Measurements from ENCODE around the gene C19orf53.
"Not testable (repeated sequence)": the region's sequence is repeated elsewhere in the genome, so short reads cannot be mapped to it uniquely, and the experiment has no call there.

Gene C19orf53

GRCh38 chr19:13774217-13775191 lies at the start of gene C19orf53:
Gene C19orf53 (plus strand): TSS chr19:13774456. CDS start chr19:13774478, 22 bp downstream.
- FAIRE-seq, result peak; percentile 92
- peak; percentile 90 for DNase-seq (ENCODE audit: extremely low spot score, insufficient read length, low read depth)

GRCh38 chr19:13726323-13726722 lies 47.9 kb upstream of the C19orf53 start:
- FAIRE-seq (no peak), DNase-seq (ENCODE audit: extremely low spot score, insufficient read length, low read depth) (no peak)

- no peak for FAIRE-seq
Measured at GRCh38 chr19:13727798-13728197, 46.5 kb upstream of the C19orf53 start.

GRCh38 chr19:13729859-13730258 lies 44.4 kb upstream of the C19orf53 start:
- DNase-seq (ENCODE audit: extremely low spot score, insufficient read length, low read depth) (no peak), FAIRE-seq (no peak)

More at GRCh38 chr19:13727798-13728197, 46.5 kb upstream of the C19orf53 start:
- DNase-seq (ENCODE audit: extremely low spot score, insufficient read length, low read depth), result no peak

GRCh38 chr19:13731147-13731964 lies 42.9 kb upstream of the C19orf53 start:
- DNase-seq (ENCODE audit: extremely low spot score, insufficient read length, low read depth), result peak; percentile 95
- peak; percentile 91 for FAIRE-seq

- DNase-seq (ENCODE audit: extremely low spot score, insufficient read length, low read depth) (no peak), FAIRE-seq (no peak)
Measured at GRCh38 chr19:13732337-13732736, 41.9 kb upstream of the C19orf53 start.

DNA sequence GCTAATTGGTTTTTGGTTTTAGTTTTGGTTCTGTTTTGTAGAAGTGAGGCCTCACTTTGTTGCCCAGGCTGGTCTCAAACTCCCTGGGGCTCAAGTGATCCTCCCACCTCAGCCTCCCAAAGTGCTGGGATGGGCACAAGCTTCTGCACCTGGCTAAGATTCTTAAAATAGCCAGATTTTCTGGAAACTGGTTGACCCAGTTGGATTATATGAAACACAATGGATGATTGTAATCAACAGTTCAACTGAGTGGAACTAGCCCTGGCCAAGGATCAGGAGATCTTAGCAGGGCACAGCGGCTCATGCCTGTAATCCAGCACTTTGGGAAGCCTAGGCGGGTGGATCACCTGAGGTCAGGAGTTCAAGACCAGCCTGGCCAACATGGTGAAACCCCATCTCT lies 39.5 kb upstream of the C19orf53 start:
- FAIRE-seq, result no peak
- DNase-seq (ENCODE audit: extremely low spot score, insufficient read length, low read depth), result no peak

DNA sequence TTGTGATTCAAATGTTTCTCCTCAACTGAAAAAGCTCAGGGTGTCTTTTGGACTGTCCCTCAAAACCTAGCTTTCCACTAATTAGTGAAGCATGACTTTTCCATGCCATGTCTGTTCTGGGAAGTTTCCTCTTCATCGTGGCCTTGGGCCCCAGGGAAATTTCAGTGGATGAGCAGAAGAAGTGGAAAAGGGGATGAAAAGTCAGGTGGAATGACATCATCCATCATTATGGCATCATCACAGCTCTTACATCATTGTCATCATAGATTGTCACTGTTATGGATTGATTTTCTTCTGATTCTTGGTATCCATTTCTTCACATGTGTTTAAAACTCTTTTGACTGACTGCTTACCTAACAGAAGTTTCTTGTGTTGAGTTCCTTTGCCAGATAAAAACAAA lies 36.2 kb upstream of the C19orf53 start:
- DNase-seq (ENCODE audit: extremely low spot score, insufficient read length, low read depth), result no peak
- FAIRE-seq, result no peak

DNA sequence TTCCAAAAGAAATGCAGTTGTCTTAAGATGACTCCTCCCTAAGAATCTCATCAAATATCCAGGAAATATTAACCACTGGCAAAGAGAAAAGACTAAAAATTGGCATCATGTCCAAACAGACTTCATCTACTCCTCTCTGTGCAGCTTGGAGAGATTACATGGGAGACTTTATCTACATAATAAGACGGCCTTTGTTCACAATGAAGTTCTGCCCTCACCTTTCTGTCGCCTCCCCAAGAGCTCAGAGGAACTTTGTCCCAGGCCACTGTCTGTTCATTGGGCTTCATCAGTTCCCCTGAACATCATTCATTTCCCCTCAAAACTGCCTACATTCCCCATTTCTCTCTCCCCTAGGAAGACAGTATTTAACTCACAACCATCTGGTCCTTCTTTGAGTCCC lies 32.4 kb upstream of the C19orf53 start:
- FAIRE-seq (no peak), DNase-seq (ENCODE audit: extremely low spot score, insufficient read length, low read depth) (no peak)

- FAIRE-seq, result no peak
Measured at GRCh38 chr19:13742756-13743155, 31.5 kb upstream of the C19orf53 start.

DNA sequence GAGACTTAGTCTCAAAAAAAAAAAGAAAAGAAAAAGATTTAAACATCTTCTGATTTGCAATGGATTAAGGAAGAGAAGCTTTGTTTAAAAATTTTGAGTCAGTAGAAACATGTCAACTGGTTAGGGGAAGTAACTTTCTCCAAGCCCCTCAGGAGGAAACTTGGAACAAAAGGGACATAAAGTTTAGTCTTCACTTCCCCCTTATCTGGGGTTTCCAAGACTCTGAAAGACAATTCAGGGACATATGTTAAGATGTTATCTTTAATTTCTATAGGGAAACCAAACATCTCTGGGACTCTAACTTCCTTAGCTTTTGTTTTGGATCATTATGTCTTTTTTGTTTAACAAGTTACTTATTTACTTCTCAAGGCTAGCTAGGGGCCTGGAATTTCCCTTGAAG lies 30.1 kb upstream of the C19orf53 start:
- DNase-seq (ENCODE audit: extremely low spot score, insufficient read length, low read depth) (no peak), FAIRE-seq (no peak)

More at GRCh38 chr19:13742756-13743155, 31.5 kb upstream of the C19orf53 start:
- DNase-seq (ENCODE audit: extremely low spot score, insufficient read length, low read depth), result no peak

DNA sequence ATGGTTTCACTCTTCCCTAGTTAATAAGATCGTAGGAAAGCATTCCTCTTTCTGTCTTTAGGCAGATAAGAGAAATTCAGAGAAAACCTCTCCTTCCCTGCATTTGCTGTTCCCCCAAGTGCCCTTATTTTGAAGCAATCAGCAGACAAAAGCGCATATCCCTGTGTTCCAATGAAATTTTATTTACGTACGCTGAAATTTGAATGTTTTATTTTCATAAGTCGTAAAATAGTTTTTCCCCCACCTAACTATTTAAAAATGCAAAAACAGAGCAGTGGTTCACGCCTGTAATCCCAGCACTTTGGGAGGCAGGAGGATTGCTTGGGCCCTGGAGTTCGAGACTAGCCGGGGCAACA lies 27.2 kb upstream of the C19orf53 start:
- DNase-seq (ENCODE audit: extremely low spot score, insufficient read length, low read depth), result no peak
- no peak for FAIRE-seq

DNA sequence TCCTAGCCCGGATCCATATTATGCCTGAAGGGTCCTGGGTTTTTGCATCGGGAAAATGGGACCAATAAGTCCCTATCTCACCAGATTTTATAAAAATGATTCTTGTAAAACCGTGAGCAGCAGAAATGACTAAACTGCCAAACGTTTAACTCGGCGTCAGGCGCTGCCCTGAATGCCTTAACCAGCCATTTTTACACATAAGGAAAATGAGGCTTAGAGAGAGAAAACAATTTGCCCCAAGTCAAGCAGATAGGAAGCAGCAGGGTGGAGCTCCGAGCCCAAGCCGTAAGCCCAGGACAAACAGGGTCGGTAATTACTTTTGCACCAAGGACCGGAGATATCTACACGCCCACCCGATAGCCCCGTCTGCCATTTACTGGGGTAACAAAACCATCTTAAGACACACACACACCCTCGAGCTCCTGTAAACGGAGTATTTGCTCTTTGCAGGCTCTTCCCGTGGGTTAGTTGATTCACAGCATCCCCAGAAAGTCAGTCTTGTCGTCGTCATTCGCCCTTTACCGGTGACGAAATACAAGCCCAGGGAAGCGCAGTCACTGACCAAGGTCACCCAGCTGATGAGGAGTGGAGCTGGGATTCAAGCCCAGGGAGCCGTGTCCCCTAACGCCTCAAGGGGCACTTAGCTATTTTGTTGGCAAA lies 26.0 kb upstream of the C19orf53 start:
- DNase-seq (ENCODE audit: extremely low spot score, insufficient read length, low read depth) (no peak), FAIRE-seq (peak; percentile 18)

DNA sequence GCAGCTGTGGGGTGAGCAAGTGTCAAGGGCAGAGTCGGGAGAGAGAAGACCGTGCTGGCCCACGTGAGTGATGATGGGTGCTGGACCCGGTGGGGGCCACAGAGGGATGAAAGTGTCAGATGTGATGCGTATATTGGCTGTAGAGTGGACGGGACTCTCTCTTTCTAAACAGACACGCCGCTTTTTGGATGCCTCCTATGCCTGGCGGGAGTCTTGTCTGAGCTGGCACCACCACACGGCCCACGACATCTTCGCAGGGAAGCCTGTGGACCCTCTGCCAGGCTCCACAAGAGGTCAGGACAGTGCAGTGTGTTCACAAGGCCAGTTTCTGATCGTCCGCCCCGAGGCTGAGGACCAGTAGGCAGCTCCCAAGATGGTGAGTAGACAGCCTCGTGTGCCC lies 22.8 kb upstream of the C19orf53 start:
- no peak for DNase-seq (ENCODE audit: extremely low spot score, insufficient read length, low read depth)
- FAIRE-seq, result no peak

DNA sequence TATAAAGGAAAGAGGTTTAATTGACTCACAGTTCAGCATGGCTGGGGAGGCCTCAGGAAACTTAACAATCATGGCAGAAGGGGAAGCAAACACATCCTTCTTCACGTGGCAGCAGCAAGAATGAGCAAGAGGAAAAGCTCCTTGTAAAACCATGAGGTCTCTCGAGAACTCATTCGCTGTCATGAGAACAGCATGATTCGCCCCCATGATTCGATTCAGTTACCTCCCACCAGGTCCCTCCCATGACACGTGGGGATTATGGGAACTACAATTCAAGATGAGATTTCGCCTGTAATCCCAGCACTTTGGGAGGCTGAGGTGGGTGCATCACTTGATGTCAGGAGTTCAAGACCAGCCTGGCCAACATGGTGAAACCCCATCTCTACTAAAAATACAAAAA lies 20.6 kb upstream of the C19orf53 start:
- FAIRE-seq; DNase-seq (ENCODE audit: extremely low spot score, insufficient read length, low read depth): not testable (repeated sequence)

DNA sequence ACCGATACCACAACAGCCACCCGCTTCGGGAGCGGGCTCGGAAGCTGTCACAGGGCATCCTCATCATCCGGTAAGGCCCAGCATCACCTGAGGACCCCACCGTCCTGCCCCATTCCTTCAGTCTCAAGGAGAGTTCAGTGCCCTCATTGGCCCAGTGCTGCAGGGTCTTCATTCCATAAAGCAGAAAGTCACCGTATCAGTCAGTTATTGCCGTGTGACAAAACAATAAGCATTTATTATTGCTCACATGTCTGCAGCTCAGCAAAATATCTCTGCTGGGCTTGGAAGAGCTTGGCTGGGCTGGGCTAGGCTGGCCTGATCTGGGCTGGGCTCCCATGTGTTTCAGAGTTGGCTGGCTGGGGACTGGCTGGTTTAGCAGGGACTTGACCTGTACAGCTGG lies 18.0 kb upstream of the C19orf53 start:
- no peak for FAIRE-seq
- no peak for DNase-seq (ENCODE audit: extremely low spot score, insufficient read length, low read depth)

DNA sequence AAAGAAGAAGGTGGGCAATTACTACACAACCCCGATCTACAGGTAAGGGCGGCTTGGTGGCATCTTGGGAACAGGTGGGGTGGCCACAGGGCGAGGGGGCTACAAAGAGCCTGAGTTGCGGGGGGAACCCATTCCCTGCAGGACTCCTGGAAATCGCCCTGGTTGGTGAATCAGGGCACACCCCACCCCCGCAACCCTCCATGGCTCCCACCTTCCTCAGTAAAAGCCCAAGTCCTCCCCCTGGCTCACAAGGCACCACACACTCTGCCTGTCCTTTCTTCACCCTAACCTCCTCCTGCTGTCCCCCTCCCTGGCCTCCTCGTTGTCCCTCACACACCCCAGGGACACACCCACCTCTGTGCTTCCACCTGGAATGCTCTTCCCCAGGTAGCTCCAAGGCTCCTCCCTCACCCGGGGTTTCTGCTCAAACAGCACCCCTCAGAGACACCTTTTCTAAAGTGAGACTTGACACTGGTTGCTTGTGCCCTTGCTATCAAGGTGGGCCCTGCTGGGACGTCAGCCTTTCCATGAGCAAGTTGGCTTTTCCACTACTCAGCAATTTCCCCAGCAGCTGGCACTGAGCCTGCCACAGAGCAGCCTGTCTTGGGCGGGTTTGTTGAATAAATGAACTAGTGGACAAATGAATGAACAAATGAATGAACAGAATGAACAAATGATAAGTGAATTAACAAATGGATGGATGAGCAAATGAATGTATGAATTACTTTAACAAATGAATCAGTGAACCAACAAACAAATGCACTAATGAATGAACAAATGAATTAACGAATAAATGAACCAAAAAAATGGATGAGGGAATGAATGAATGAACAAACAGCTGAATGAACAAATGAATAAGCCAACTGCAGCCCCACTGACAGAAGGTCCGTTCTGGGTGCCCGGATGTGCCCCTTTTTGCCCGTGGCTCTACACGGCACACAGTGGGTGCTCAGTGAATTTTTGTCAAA lies 16.2 kb upstream of the C19orf53 start:
- FAIRE-seq, result no peak
- no peak for DNase-seq (ENCODE audit: extremely low spot score, insufficient read length, low read depth)

DNA sequence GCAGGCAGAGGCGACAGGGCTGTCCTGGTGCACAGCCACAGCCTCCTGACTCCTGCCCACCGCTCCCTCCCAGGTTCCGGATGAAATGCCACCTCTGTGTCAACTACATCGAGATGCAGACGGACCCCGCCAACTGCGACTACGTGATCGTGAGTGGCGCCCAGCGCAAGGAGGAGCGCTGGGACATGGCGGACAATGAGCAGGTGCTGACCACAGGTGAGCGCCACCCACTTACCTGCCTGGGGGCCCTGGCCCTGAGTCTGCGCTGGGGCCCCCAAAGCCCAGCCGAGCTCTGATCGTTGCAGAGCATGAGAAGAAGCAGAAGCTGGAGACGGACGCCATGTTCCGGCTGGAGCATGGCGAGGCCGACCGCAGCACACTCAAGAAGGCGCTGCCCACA lies 15.5 kb upstream of the C19orf53 start:
- FAIRE-seq, result no peak
- no peak for DNase-seq (ENCODE audit: extremely low spot score, insufficient read length, low read depth)

- DNase-seq (ENCODE audit: extremely low spot score, insufficient read length, low read depth) (no peak), FAIRE-seq (no peak)
Measured at GRCh38 chr19:13761423-13761822, 12.8 kb upstream of the C19orf53 start.

Measured in GM18507 (cell line).